CD4-positive, alpha-beta memory T cell (primary cell): ENCODE measurements around the gene DPH1. TPM values are rescaled to one million over a fixed set of nuclear protein-coding genes. Genes with fewer than 3 reads are reported as not detected.

Experiments used
- CTCF ChIA-PET: fragments of 350-600 bp; sonication (Branson Sonifier 250); formaldehyde crosslinking; loops from one replicate; lab custom pipeline; 2021; ENCODE audit warnings: inconsistent platforms; ENCODE audit not compliant: partially characterized antibody; lab: Charles Lee
- POLR2A ChIA-PET: fragments of 350-600 bp; sonication (Branson Sonifier 250); formaldehyde crosslinking; loops from one replicate; lab custom pipeline; 2021; ENCODE audit not compliant: partially characterized antibody; lab: Charles Lee
- DNase-seq, 5 donors: peaks; one replicate each; pipeline versions ENCODE4 v3.0.0 to v3.0.0-alpha.2; 2020 to 2022; ENCODE audit warnings: mixed read lengths in 1 of 5
- H3K27ac ChIP-seq: one replicate; pipeline ENCODE4 v1.7.0; 2013; ENCODE audit warnings: low read depth, low read length
- H3K27me3 ChIP-seq: 2 replicates; pipeline ENCODE4 v1.7.0; 2013; ENCODE audit warnings: mild to moderate bottlenecking, low read length, moderate library complexity; ENCODE audit not compliant: insufficient read depth
- H3K36me3 ChIP-seq: 2 replicates; pipeline ENCODE4 v1.7.0; 2013; ENCODE audit warnings: mild to moderate bottlenecking, low read length, moderate library complexity; ENCODE audit not compliant: insufficient read depth
- H3K4me1 ChIP-seq: 2 replicates; pipeline ENCODE4 v1.7.0; 2013; ENCODE audit warnings: mild to moderate bottlenecking, low read length, moderate library complexity; ENCODE audit not compliant: insufficient read depth
- H3K4me3 ChIP-seq, 2 donors: one replicate each; pipeline ENCODE4 v1.7.0; 2013; ENCODE audit warnings: low read length in 2 of 2, mild to moderate bottlenecking in 1 of 2
- H3K9me3 ChIP-seq, 2 donors: one replicate each; pipeline ENCODE4 v1.7.0; 2013; ENCODE audit warnings: low read length in 2 of 2, control low read depth in 1 of 2; ENCODE audit not compliant: control insufficient read depth in 1 of 2
- H3K27ac Mint-ChIP-seq, 7 donors: one replicate each; pipeline ENCODE4 v1.8.0; 2020 to 2021; ENCODE audit warnings: mixed read lengths in 7 of 7, mild to moderate bottlenecking in 6 of 7, inconsistent platforms in 3 of 7, moderate library complexity in 3 of 7
- H3K27me3 Mint-ChIP-seq, 2 donors: one replicate each; pipeline ENCODE4 v1.8.0; 2020 to 2021; ENCODE audit warnings: mixed read lengths in 2 of 2
- H3K36me3 Mint-ChIP-seq, 2 donors: one replicate each; pipeline ENCODE4 v1.8.0; 2020 to 2021; ENCODE audit warnings: mixed read lengths in 2 of 2, inconsistent platforms in 1 of 2, mild to moderate bottlenecking in 1 of 2
- H3K4me1 Mint-ChIP-seq, 4 donors: one replicate each; pipeline ENCODE4 v1.8.0; 2020 to 2021; ENCODE audit warnings: mixed read lengths in 4 of 4, mild to moderate bottlenecking in 1 of 4
- H3K4me3 Mint-ChIP-seq, 8 donors: one replicate each; pipeline ENCODE4 v1.8.0; 2020 to 2021; ENCODE audit warnings: mixed read lengths in 8 of 8, mild to moderate bottlenecking in 7 of 8, moderate library complexity in 6 of 8, inconsistent platforms in 3 of 8
- H3K9me3 Mint-ChIP-seq, 8 donors: one replicate each; pipeline ENCODE4 v1.8.0; 2020 to 2021; ENCODE audit warnings: mixed read lengths in 8 of 8, mild to moderate bottlenecking in 5 of 8, inconsistent platforms in 3 of 8, moderate library complexity in 1 of 8
- intact Hi-C: fragments of 100-400 bp; cut with micrococcal nuclease; formaldehyde crosslinking; loops from one replicate; pipeline ENCODE4 v1.15.1; 2023
- polyA plus RNA-seq, 2 donors: library from polyadenylated mRNA; unstranded; fragments of 300-500 nt; fragmentation: Illumina TruSeq; gene quantifications; one replicate each; pipeline ENCODE4 v1.2.3, GENCODE V29; 2021
- total RNA-seq, 2 experiments: library from RNA; stranded (reverse); gene quantifications; one replicate each; pipeline ENCODE4 v1.2.3, GENCODE V29; 2021

DPH1 gene
- total and polyA plus RNA-seq, 4 experiments from 2014 or later: 30.8 to 95.8 (median 58.2) TPM

- H3K9me3 Mint-ChIP-seq: no peaks in the 10 kb centered on the region
- peaks cover 5 to 13% (median 9%) of the 10 kb centered on the region in 4 donors for H3K4me1 Mint-ChIP-seq
- no peak for DNase-seq
- no peaks in the 10 kb centered on the region for H3K27me3 ChIP-seq
- no peak overlapping the region for H3K27ac ChIP-seq
- ChIA-PET POLR2A (no interaction called here), CTCF (no interaction called here)
- no peak overlapping the region for H3K4me3 Mint-ChIP-seq
- H3K27ac Mint-ChIP-seq: peak overlapping the region in 1 of 7 donors; percentile 57
- H3K27me3 Mint-ChIP-seq: no peaks in the 10 kb centered on the region
- H3K4me3 ChIP-seq: no peak overlapping the region
- H3K36me3 ChIP-seq: peaks cover 21% of the 10 kb centered on the region
- peaks cover 7% of the 10 kb centered on the region for H3K4me1 ChIP-seq
- intact Hi-C loops: no loop called here
- H3K9me3 ChIP-seq: no peaks in the 10 kb centered on the region
- H3K36me3 Mint-ChIP-seq: peaks cover 45 to 49% of the 10 kb centered on the region in 2 donors
These were observed 31.5 kb downstream of the DPH1 start for GRCh38 chr17:2061441-2061958.

- Histone ChIP-seq H3K36me3 (peaks cover 27% of the 10 kb centered on the region), H3K4me3 (no peak overlapping the region), H3K27me3 (no peaks in the 10 kb centered on the region), H3K27ac (no peak overlapping the region), H3K9me3 (no peaks in the 10 kb centered on the region), H3K4me1 (peaks cover 9% of the 10 kb centered on the region)
- H3K4me3 Mint-ChIP-seq: no peak overlapping the region
- H3K36me3 Mint-ChIP-seq: peaks cover 51 to 58% of the 10 kb centered on the region in 2 donors
- intact Hi-C loops: no loop called here
- peaks cover 5 to 13% (median 8%) of the 10 kb centered on the region in 4 donors for H3K4me1 Mint-ChIP-seq
- no peak for DNase-seq
- no peaks in the 10 kb centered on the region for H3K27me3 Mint-ChIP-seq
- POLR2A ChIA-PET: no interaction called here
- no peaks in the 10 kb centered on the region for H3K9me3 Mint-ChIP-seq
- peak overlapping the region in 2 of 7 donors; percentile 29 to 58 for H3K27ac Mint-ChIP-seq
- CTCF ChIA-PET: no interaction called here
These were observed 32.7 kb downstream of the DPH1 start for GRCh38 chr17:2062571-2063183.

- POLR2A ChIA-PET: interaction anchor here (2.6 kb wide), 1 partner anchor 7 kb away, joined by 11 read pairs; no protein-coding TSS in a partner anchor
- H3K4me3 ChIP-seq: no peak overlapping the region
- DNase-seq: no peak
- Mint-ChIP-seq H3K4me3 (peak overlapping the region in 1 of 8 donors; percentile 30), H3K27ac (peak overlapping the region in 4 of 7 donors; percentile 49 to 78 (median 72)), H3K36me3 (peaks cover 57 to 65% of the 10 kb centered on the region in 2 donors), H3K27me3 (no peaks in the 10 kb centered on the region), H3K4me1 (peaks cover 6 to 11% (median 8%) of the 10 kb centered on the region in 4 donors), H3K9me3 (no peaks in the 10 kb centered on the region)
- no peaks in the 10 kb centered on the region for H3K9me3 ChIP-seq
- H3K36me3 ChIP-seq: peaks cover 28% of the 10 kb centered on the region
- intact Hi-C loops: no loop called here
- peaks cover 12% of the 10 kb centered on the region for H3K4me1 ChIP-seq
- no peak overlapping the region for H3K27ac ChIP-seq
- no peaks in the 10 kb centered on the region for H3K27me3 ChIP-seq
- CTCF ChIA-PET: interaction anchor here (2.7 kb wide), 1 partner anchor 182 kb away, joined by 15 read pairs; no protein-coding TSS in a partner anchor
These were observed 33.6 kb downstream of the DPH1 start for GRCh38 chr17:2063261-2064146.

GRCh38 chr17:2064147-2064489, 34.2 kb downstream of the DPH1 start:
- Mint-ChIP-seq H3K27ac (peak overlapping the region in 4 of 7 donors; percentile 49 to 78 (median 72)), H3K4me1 (peaks cover 7 to 16% (median 11%) of the 10 kb centered on the region in 4 donors), H3K4me3 (no peak overlapping the region), H3K9me3 (no peaks in the 10 kb centered on the region), H3K36me3 (peaks cover 63 to 71% of the 10 kb centered on the region in 2 donors), H3K27me3 (no peaks in the 10 kb centered on the region)
- no peak for DNase-seq
- no peak overlapping the region for H3K4me3 ChIP-seq
- H3K36me3 ChIP-seq: peaks cover 28% of the 10 kb centered on the region
- H3K4me1 ChIP-seq: peaks cover 12% of the 10 kb centered on the region
- POLR2A ChIA-PET: interaction anchor here (2.6 kb wide), 1 partner anchor 8 kb away, joined by 11 read pairs; no protein-coding TSS in a partner anchor
- CTCF ChIA-PET: interaction anchor here (2.7 kb wide), 1 partner anchor 181 kb away, joined by 15 read pairs; no protein-coding TSS in a partner anchor
- H3K27me3 ChIP-seq: no peaks in the 10 kb centered on the region
- intact Hi-C loops: no loop called here
- H3K27ac ChIP-seq: no peak overlapping the region
- no peaks in the 10 kb centered on the region for H3K9me3 ChIP-seq

GRCh38 chr17:2064520-2064971, 34.6 kb downstream of the DPH1 start:
- Histone ChIP-seq H3K36me3 (peaks cover 28% of the 10 kb centered on the region), H3K27ac (no peak overlapping the region), H3K27me3 (no peaks in the 10 kb centered on the region), H3K4me3 (no peak overlapping the region), H3K9me3 (no peaks in the 10 kb centered on the region), H3K4me1 (peaks cover 12% of the 10 kb centered on the region)
- H3K4me1 Mint-ChIP-seq: peaks cover 7 to 13% (median 8%) of the 10 kb centered on the region in 4 donors
- H3K36me3 Mint-ChIP-seq: peaks cover 65 to 73% of the 10 kb centered on the region in 2 donors
- no peaks in the 10 kb centered on the region for H3K9me3 Mint-ChIP-seq
- intact Hi-C loops: no loop called here
- peak overlapping the region in 2 of 8 donors; percentile 41 to 54 for H3K4me3 Mint-ChIP-seq
- CTCF ChIA-PET: interaction anchor here (1.7 to 2.7 kb wide), 2 partner anchors 9 to 181 kb away, joined by 6 to 15 read pairs; no protein-coding TSS in a partner anchor
- H3K27me3 Mint-ChIP-seq: no peaks in the 10 kb centered on the region
- no peak for DNase-seq
- peak overlapping the region; percentile 19 to 93 (median 77) for H3K27ac Mint-ChIP-seq
- POLR2A ChIA-PET: interaction anchor here (2.6 kb wide), 1 partner anchor 8 kb away, joined by 11 read pairs; no protein-coding TSS in a partner anchor

- H3K27me3 Mint-ChIP-seq: no peaks in the 10 kb centered on the region
- no peak overlapping the region for H3K4me3 Mint-ChIP-seq
- peak overlapping the region; percentile 19 to 93 (median 77) for H3K27ac Mint-ChIP-seq
- ChIA-PET CTCF (interaction anchor here (0.7 to 2.7 kb wide), 5 partner anchors 8 to 180 kb away, joined by 3 to 15 read pairs (median 6); no protein-coding TSS in a partner anchor), POLR2A (interaction anchor here (2.6 kb wide), 1 partner anchor 9 kb away, joined by 11 read pairs; no protein-coding TSS in a partner anchor)
- peak in 3 of 5 donors; percentile 38 to 61 (median 42) for DNase-seq
- Histone ChIP-seq H3K4me1 (peaks cover 17% of the 10 kb centered on the region), H3K9me3 (no peaks in the 10 kb centered on the region), H3K27ac (no peak overlapping the region), H3K4me3 (no peak overlapping the region), H3K36me3 (peaks cover 28% of the 10 kb centered on the region), H3K27me3 (no peaks in the 10 kb centered on the region)
- intact Hi-C loops: no loop called here
- peaks cover 8 to 15% (median 12%) of the 10 kb centered on the region in 4 donors for H3K4me1 Mint-ChIP-seq
- H3K36me3 Mint-ChIP-seq: peaks cover 69 to 79% of the 10 kb centered on the region in 2 donors
- H3K9me3 Mint-ChIP-seq: no peaks in the 10 kb centered on the region
These were observed 35.2 kb downstream of the DPH1 start for GRCh38 chr17:2064980-2065785.
